IMR-90 (cell line): Measurements from ENCODE around the gene FBXL7. TPM values are rescaled to one million over a fixed set of nuclear protein-coding genes. Genes with fewer than 3 reads are reported as not detected.

Source experiments
- ATAC-seq: fragments of 200-7000 bp; cut with Tn5 transposase; 2 replicates; pipeline ENCODE4 v1.9.1; 2020; ENCODE audit warnings: low read depth, mild to moderate bottlenecking, moderate library complexity
- BruUV-seq: library from RNA; stranded (reverse); fragments of 400-500 nt; replicated peaks from 2 replicates; lab custom pipeline; 2021; lab: Mats Ljungman, UMichigan
- CTCF ChIA-PET: fragments of 300-600 bp; formaldehyde crosslinking; extraction: SDS; loops from one replicate; lab custom pipeline; 2021; ENCODE audit warnings: antibody characterized with exemption; lab: Yijun Ruan, JAX
- POLR2A ChIA-PET: fragments of 300-600 bp; sonication (Branson Sonifier 250); formaldehyde crosslinking; loops from one replicate; lab custom pipeline; 2022; ENCODE audit warnings: antibody characterized with exemption; ENCODE audit not compliant: unreplicated experiment; lab: Charles Lee
- DNase-seq: peaks from one replicate; pipeline ENCODE4 v3.0.0; 2013
- H2AFZ ChIP-seq: replicated peaks from 2 replicates; pipeline ENCODE3; 2013; ENCODE audit warnings: low read length, mild to moderate bottlenecking; ENCODE audit not compliant: poor library complexity
- H2AK5ac ChIP-seq: 2 replicates; pipeline ENCODE4 v1.6.1; 2013; ENCODE audit warnings: low read depth, low read length, inconsistent platforms
- H2AK9ac ChIP-seq: replicated peaks from 2 replicates; pipeline ENCODE3; 2013; ENCODE audit warnings: mild to moderate bottlenecking, low read depth, low read length, moderate library complexity; ENCODE audit not compliant: poor library complexity
- H2BK120ac ChIP-seq: 2 replicates; pipeline ENCODE4 v1.6.1; 2013; ENCODE audit warnings: low read depth, low read length, inconsistent platforms
- H2BK15ac ChIP-seq: 3 replicates; pipeline ENCODE4 v1.6.1; 2013; ENCODE audit warnings: low read depth, low read length, inconsistent platforms
- H2BK20ac ChIP-seq: 2 replicates; pipeline ENCODE4 v1.6.1; 2013; ENCODE audit warnings: low read depth, mild to moderate bottlenecking, inconsistent platforms, low read length, moderate library complexity
- H2BK5ac ChIP-seq: 2 replicates; pipeline ENCODE4 v1.6.1; 2013; ENCODE audit warnings: mild to moderate bottlenecking, low read depth, low read length, inconsistent platforms; ENCODE audit not compliant: poor library complexity, severe bottlenecking
- H3K14ac ChIP-seq: replicated peaks from 2 replicates; pipeline ENCODE4 v1.6.1; 2013; ENCODE audit warnings: low read depth, low read length, inconsistent platforms
- H3K18ac ChIP-seq: 2 replicates; pipeline ENCODE4 v1.6.1; 2013; ENCODE audit warnings: low read depth, low read length, control low read depth
- H3K23ac ChIP-seq: 2 replicates; pipeline ENCODE4 v1.6.1; 2013; ENCODE audit warnings: low read depth, low read length, inconsistent platforms
- H3K27ac ChIP-seq: 2 replicates; pipeline ENCODE4 v1.5.1; 2013; ENCODE audit warnings: mild to moderate bottlenecking, control low read depth, low read length; ENCODE audit not compliant: insufficient read depth
- H3K27me3 ChIP-seq: 2 replicates; pipeline ENCODE4 v1.6.1; 2013; ENCODE audit warnings: low read length; ENCODE audit not compliant: control insufficient read depth, insufficient read depth
- H3K36me3 ChIP-seq: 2 replicates; pipeline ENCODE4 v1.6.1; 2013; ENCODE audit warnings: low read length, mixed read lengths; ENCODE audit not compliant: control insufficient read depth, insufficient read depth
- H3K4ac ChIP-seq: 2 replicates; pipeline ENCODE4 v1.6.1; 2013; ENCODE audit warnings: low read depth, low read length, inconsistent platforms
- H3K4me1 ChIP-seq: 2 replicates; pipeline ENCODE4 v1.6.1; 2013; ENCODE audit warnings: low read length, mixed read lengths; ENCODE audit not compliant: control insufficient read depth, insufficient read depth
- H3K4me2 ChIP-seq: 2 replicates; pipeline ENCODE4 v1.6.1; 2013; ENCODE audit warnings: low read depth, mild to moderate bottlenecking, control low read depth, low read length, moderate library complexity
- H3K4me3 ChIP-seq: 2 replicates; pipeline ENCODE4 v1.5.1; 2013; ENCODE audit warnings: low read depth, mild to moderate bottlenecking, control low read depth, low read length, moderate library complexity; ENCODE audit not compliant: insufficient read depth
- H3K56ac ChIP-seq: 2 replicates; pipeline ENCODE4 v1.6.1; 2013; ENCODE audit warnings: low read length, inconsistent platforms; ENCODE audit not compliant: insufficient read depth; ENCODE audit errors: extremely low read depth
- H3K79me1 ChIP-seq, 2 experiments: 2 replicates each; pipeline ENCODE4 v1.6.1; 2013; ENCODE audit warnings: low read length in 2 of 2, inconsistent platforms in 1 of 2, low read depth in 1 of 2
- H3K9ac ChIP-seq: 2 replicates; pipeline ENCODE4 v1.6.1; 2013; ENCODE audit warnings: low read depth, low read length, control low read depth
- H3K9me1 ChIP-seq: 2 replicates; pipeline ENCODE4 v1.6.1; 2013; ENCODE audit warnings: low read length, inconsistent platforms; ENCODE audit not compliant: insufficient read depth
- H3K9me3 ChIP-seq: 2 replicates; pipeline ENCODE4 v1.6.1; 2013; ENCODE audit warnings: low read length; ENCODE audit not compliant: control insufficient read depth, insufficient read depth
- H4K20me1 ChIP-seq: 2 replicates; pipeline ENCODE4 v1.6.1; 2013; ENCODE audit warnings: low read length, inconsistent platforms; ENCODE audit not compliant: insufficient read depth
- H4K5ac ChIP-seq: 2 replicates; pipeline ENCODE4 v1.6.1; 2013; ENCODE audit warnings: mild to moderate bottlenecking, low read depth, low read length, control low read depth
- H4K8ac ChIP-seq, 2 experiments: 2 replicates each; pipeline ENCODE4 v1.6.1; 2013; ENCODE audit warnings: low read depth in 2 of 2, low read length in 2 of 2, control low read depth in 1 of 2, inconsistent platforms in 1 of 2
- H4K91ac ChIP-seq: 2 replicates; pipeline ENCODE4 v1.6.1; 2013; ENCODE audit warnings: low read depth, low read length, inconsistent platforms; ENCODE audit not compliant: insufficient read depth
- CEBPB ChIP-seq: IDR thresholded peaks from 2 replicates; pipeline ENCODE4 v1.6.1; 2012; ENCODE audit warnings: low read depth, low read length, improper control_type of control experiment
- USF2 ChIP-seq: fragments of 150-350 bp; IDR thresholded peaks from 2 replicates; pipeline ENCODE4 v1.6.1; 2017; ENCODE audit warnings: mild to moderate bottlenecking, antibody characterized with exemption, low read length, low read depth
- WGBS, 2 experiments: methylation state at CpG; one replicate each; pipeline versions ENCODE4 v1.1.5 to v1.1.7; 2013; ENCODE audit warnings: missing lambda C conversion rate in 2 of 2; ENCODE audit not compliant: insufficient read length in 1 of 2; ENCODE audit errors: extremely low coverage in 2 of 2; 5-methylcytosine and 5-hydroxymethylcytosine counted together
- dilution Hi-C: fragments of 300-500 bp; cut with HindIII; formaldehyde crosslinking; loops from one replicate; pipeline ENCODE4 v1.14.3; 2018; ENCODE audit warnings: low sequenced_read_pairs; ENCODE audit not compliant: unreplicated experiment
- in situ Hi-C: fragments of 300-500 bp; cut with MboI; formaldehyde crosslinking; loops from 3 replicates; pipeline ENCODE4 v1.14.3; 2019; ENCODE audit warnings: low sequenced_read_pairs, inconsistent platforms, mixed read lengths
- intact Hi-C: fragments of 100-400 bp; cut with micrococcal nuclease; formaldehyde crosslinking; loops from 2 replicates; pipeline ENCODE4 v1.10.0; 2022
- polyA plus RNA-seq, 3 experiments: library from polyadenylated mRNA; depleted of rRNA; stranded (reverse); fragments of >200 nt; gene quantifications; 2 replicates each; pipeline ENCODE4 v1.2.3, GENCODE V29; 2012; ENCODE audit warnings: low replicate concordance in 1 of 3
- total RNA-seq: library from RNA; depleted of rRNA; stranded (reverse); fragments of >200 nt; gene quantifications from 2 replicates; pipeline ENCODE4 v1.2.3, GENCODE V29; 2012

Gene FBXL7
- total and polyA plus RNA-seq, 2 of the 4 experiments (the other 2 are of a cell fraction) = 4.1 to 10.2 TPM

- no peak overlapping the region for H3K56ac ChIP-seq
- no peak overlapping the region for H3K4me3 ChIP-seq
- ATAC-seq (no peak), DNase-seq (no peak)
- no peaks in the 10 kb centered on the region for H3K9me1 ChIP-seq
- TF ChIP-seq CEBPB = no peak
- TF ChIP-seq USF2 = no peak
- H3K9me3 ChIP-seq = peaks cover 7% of the 10 kb centered on the region
- no peak overlapping the region for H4K8ac ChIP-seq
- no peak overlapping the region for H4K5ac ChIP-seq
- no peak overlapping the region for H4K91ac ChIP-seq
- WGBS, 2 experiments = 100% methylated on average over 2 of the region's 7 CpGs; no CpG with 5 or more reads in 1 of the 2 experiments
- no peak overlapping the region for H3K9ac ChIP-seq
- no peaks in the 10 kb centered on the region for H3K27me3 ChIP-seq
- no peak overlapping the region for H3K18ac ChIP-seq
- no peak overlapping the region for H2AK5ac ChIP-seq
- no peak overlapping the region for H3K27ac ChIP-seq
- no peak overlapping the region for H2BK5ac ChIP-seq
- H2BK15ac ChIP-seq = no peak overlapping the region
- in situ Hi-C loops = no loop called here
- H3K4ac ChIP-seq = no peak overlapping the region
- no peak overlapping the region for H3K23ac ChIP-seq
- ChIA-PET CTCF (no interaction called here), POLR2A (no interaction called here)
- no peaks in the 10 kb centered on the region; the same call in 1 of the 2 replicates for H3K36me3 ChIP-seq
- no peak overlapping the region for H3K14ac ChIP-seq
- H4K20me1 ChIP-seq = no peaks in the 10 kb centered on the region; the same call in 1 of the 2 replicates
- dilution Hi-C loops = no loop called here
- H2BK20ac ChIP-seq = no peak overlapping the region
- no peak overlapping the region for H2BK120ac ChIP-seq
- no peaks in the 10 kb centered on the region for H3K4me1 ChIP-seq
- intact Hi-C loops = no loop called here
- H3K79me1 ChIP-seq = peaks cover 5 to 7% of the 10 kb centered on the region in 2 experiments; a peak in 2 of 4 replicates
- H3K4me2 ChIP-seq = no peak overlapping the region
- no peak overlapping the region for H2AK9ac ChIP-seq
- no peak overlapping the region for H2AFZ ChIP-seq
- no TSS peak for BruUV-seq
Measured at GRCh38 chr5:15722305-15722704, 222.3 kb downstream of the FBXL7 start.
